GM21528 (cell line): ENCODE results near the gene TMEM88.
"Not testable (repeated sequence)": the region's sequence is repeated elsewhere in the genome, so short reads cannot be mapped to it uniquely, and the experiment has no call there.

Experiments used
- ATAC-seq: cut with Tn5 transposase; IDR thresholded peaks from one replicate; pipeline ENCODE4 v1.9.1; 2021; ENCODE audit warnings: mild to moderate bottlenecking, moderate library complexity; ENCODE audit not compliant: unreplicated experiment, low FRiP score

TMEM88 gene

DNA sequence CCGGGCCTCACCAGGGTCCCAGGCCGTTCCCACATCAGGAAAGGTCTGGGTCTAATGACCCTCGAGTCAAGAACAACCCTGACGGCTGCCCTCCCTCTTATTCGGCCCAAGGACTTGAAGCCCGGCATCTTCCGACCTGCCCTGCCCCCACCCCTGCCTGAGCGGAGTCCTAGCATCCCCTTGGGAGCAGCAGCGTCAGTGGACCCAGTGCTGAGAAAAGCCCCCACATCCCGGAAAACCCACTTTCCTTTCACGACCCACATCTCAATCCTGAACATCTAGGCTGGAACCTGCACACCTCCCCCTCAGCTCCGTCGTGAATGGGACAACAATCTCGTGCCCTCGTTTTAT is 769 bp downstream of the TMEM88 start:
- no peak for ATAC-seq

DNA sequence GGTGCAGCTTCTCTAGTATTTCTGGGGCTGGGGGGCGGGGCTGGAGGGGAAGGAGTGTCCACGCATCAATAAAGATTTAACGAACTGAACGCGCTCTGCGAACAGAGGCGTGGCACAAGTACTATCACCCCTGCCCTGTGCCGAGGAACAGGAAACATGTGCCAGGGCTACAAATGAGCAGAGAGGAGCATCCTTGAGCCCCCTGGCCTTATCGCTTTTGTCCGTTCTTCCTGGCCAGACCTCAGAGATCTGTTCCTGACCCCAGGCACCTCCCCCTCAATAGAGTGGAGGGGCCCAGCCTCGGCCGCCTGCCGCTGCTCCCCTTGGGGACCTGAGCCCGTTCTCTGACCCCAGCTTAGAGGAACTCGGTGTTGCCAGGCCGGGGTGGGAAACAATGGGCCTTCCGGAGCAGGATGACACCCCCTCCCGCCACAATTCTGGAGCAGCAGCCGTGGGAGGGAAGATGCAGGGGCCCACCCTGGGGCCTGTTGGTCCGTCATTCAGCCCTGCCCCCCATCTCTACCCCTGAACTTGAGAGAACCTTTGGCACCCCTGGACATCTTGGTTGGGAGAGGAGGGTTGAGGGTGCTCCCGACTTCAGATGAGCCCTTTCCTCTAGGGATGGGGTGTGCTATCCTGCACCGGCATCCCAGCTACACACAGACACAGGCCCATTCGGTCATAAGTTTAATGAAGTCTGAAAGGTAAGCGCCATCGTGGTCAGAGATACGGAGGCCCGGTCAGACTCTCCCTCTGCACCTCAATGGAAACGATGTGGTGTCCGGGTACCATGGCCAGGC is 1.3 kb downstream of the TMEM88 start:
- ATAC-seq = no peak

DNA sequence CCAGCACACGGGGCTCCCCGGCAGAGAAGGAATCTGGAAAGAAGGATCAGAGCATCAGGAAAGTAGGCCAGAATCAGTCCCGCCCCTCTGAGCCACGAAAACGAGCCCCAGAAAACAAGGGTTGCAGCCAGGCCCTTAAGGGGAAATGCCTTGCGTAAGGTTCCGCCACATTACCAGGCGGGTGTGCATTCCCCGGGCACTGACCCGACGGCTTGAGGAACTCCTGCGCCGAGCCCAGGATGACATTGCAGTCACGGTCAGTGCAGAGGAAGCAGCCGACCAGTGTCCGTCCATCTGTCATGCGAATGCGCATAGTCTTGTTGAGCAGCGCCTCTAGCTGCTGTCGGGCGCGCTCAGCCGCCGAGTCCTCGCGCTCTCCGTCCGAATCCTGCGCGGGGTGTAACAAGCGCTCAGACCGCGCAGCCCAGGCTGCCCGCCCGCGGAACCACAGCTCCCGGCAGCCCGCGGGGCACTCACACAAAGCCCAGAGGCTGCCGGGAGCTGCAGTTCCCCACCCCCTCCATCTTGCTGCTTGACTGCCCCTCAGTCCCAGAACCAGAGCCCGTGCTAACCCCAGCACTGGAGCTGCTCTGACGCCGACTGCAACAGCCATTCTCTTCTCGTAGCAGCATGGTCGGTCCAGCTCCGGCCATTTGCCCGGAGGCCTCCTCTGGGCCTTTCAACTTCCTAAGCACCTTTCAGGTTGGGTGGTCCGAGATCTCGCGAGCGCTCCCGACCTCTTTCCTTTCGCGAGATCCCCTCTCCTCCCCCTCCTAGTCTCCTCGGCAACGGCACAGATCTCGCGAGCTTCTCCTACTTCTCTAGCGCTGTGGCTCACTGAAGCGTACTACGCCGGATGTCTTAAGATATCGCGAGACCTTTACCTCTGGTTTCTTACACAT is 2.2 kb downstream of the TMEM88 start, which contains the start of gene NAA38:
NAA38 (minus strand) TSS at position 749 of the 902 bp plus-strand sequence; CDS start at position 653, 96 bp downstream.
- peak; percentile 74 for ATAC-seq

DNA sequence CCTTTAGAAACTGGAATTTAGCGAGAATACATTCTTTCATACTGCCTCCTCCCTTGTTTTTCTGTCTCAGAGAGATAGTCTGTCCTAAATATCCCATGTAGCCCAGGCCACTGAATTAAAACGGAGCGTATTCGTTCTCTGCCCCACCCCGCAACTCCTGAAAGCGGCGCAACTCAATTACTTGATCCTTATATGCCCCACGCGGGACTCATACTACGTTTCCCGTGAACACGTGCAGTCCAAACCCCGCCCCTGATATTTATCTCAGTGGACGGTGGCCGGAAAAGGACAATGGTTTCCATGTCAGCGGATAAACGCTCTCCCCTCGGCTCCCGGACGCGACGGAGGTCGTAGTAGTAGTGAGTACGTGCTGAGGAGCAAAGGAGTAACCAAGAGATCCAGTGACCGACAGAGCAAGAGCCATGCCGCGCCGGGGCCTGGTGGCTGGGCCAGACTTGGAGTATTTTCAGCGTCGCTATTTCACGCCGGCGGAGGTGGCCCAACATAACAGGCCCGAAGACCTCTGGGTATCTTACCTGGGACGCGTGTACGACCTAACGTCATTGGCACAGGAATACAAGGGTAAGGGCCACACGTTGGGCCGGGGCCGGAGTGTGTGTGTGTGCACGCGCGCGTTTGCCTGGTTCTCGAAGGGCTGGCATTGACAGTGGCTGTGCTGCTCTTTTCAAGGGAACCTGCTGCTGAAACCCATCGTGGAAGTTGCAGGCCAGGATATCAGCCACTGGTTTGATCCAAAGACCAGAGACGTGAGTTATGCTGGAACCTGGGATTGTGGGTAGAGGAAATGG is 3.1 kb downstream of the TMEM88 start, which contains the start of gene CYB5D1:
CYB5D1 (plus strand) TSS at position 291 of the 809 bp plus-strand sequence; CDS start at position 423, 132 bp downstream.
- ATAC-seq = peak; percentile 45

DNA sequence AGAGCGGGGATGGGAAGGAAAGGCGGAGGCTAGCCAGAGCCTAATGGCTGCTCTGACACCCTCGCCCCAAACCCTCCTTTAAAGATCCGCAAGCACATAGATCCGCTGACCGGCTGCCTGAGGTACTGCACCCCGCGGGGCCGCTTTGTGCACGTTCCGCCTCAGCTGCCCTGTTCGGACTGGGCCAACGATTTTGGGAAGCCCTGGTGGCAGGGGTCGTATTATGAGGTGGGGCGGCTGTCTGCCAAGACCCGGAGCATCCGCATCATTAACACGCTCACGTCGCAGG is 3.6 kb downstream of the TMEM88 start:
- no peak for ATAC-seq

DNA sequence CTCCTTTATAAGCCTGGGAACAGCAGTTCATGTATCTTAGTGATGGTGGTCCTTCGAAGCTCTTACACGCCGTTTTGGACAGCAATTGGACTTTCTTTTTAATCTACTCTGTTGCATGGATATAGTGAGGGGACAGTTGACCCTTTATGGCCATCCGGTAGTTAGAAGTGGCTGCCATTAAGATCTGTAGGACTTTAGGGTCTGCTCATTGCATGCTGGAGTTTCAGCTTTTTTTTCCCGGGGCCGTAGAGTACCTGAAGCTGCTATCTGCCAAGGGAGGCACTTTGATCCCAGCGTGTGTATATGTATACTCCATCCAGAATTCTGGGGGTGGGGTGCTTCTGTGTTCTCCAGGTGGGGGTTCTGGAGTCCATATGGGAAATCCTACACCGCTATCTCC is 4.2 kb downstream of the TMEM88 start:
- no peak for ATAC-seq

DNA sequence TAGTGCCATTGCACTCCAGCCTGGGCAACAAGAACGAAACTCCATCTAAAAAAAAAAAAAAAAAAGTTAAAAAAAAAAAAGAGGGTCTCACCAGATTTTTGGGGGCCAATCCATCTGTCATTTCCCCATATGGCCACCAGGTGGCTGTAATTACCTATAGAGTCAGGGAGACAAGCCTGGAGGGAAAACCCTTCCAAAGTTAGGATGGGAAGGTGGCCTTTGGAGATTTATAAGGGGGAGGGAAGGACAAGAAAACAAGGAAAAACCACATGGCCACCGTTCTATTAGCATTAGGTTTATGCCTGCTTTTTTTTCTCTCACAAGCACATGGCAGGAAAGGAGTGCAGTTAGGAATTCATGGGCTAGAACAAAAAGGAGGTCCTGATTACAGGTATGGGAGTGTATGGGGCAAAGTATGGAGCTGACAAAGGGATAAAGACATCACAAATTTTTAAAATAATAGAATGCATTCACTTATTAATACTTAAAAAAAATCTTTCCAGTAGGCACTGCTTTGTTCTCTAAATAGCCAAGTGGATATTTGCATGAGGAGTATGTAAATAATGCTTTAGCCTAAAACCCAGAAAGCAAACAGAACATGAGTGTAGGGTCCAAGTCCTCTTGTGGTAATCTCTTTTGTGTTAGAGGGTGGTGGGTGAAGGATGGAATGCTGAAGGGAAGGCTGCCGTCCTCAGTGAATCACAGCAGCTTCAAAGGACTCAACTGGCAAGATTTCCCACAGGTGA is 8.0 kb downstream of the TMEM88 start:
- no peak for ATAC-seq

DNA sequence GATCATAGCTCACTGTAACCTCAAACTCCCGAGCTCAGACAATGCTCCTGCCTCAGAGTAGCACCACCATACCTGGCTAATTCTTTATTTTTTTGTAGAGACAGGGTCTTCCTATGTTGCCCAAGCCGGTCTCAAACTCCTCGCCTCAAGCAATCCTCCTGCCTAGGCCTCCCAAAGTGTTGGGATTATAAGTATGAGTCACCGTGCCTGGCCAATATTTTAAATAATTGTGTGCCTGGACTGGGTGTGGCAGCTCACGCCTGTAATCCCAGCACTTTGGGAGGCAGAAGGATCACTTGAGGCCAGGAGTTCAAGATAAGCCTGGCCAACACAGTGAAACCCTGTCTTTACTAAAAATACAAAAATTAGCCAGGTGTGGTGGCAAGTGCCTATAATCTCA is 9.5 kb downstream of the TMEM88 start:
- not testable (repeated sequence) for ATAC-seq

DNA sequence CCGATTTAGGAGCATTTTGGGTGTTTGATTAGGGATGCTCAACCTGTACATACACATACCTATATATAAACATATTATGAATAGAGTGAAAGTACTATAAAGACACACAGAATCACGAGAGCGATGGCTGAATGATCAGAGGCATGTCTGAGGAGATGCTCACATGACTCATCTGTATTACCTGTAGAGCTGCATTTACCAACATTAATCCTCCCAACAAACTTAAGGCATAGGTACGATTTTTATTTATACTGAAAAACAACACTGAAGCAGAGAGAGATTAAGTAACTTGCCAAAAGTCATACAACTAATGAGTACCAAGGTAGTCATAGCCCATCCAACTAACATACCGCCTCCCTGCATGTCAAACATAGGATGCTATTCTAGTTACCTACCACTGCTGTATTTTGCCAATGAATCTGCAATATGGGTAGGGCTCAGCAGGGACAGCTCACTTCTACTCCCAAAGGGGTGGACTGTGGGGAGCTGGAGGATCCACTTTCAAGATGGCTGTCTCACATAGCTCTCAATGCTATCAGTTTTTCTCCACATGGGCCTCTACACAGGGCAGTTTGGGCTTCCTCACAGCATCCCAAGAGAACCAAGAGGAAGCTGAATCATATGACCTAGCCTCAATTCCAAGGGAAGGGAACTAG is 10.3 kb downstream of the TMEM88 start:
- ATAC-seq = no peak

DNA sequence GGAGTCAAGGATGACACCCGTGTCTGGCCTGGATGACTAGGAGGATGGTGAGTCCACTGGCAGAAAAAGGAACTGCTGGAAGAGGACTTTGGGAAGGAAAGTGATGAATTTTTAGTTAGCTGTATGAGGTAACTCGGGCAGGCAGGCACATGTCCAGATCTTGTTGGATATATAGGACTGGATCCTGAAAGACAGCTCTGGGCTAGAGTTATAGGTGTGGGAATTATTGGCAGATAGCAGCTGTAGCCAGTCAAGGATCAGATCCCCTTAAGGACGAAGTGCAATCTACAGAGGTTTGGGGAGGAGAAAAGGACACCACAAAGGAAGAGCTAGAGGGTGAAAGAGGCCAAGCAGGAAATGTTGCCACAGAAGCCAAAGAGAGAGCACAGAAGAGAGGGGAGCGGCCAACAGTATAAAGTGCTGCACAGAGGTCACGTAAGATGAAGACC is 13.0 kb downstream of the TMEM88 start:
- ATAC-seq = no peak

DNA sequence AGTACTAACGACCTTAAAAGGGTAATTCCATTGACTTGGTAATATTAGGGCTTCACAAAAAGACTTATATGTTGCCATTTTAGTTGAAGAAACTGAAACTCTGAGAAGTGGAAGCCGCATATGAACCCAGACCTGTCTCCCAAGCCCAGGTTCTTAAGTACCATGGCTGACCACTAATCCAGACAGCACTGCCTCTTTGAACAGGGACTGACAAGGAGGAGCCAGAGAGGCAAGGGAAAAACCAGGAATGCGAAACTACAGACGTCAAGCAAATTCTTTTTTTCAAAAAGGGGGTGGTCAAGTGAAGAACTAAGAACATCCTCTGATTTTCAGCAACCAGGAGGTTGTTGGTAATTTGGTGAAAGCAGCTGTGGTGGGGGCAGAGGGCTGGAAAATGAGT is 18.2 kb downstream of the TMEM88 start:
- ATAC-seq = no peak

DNA sequence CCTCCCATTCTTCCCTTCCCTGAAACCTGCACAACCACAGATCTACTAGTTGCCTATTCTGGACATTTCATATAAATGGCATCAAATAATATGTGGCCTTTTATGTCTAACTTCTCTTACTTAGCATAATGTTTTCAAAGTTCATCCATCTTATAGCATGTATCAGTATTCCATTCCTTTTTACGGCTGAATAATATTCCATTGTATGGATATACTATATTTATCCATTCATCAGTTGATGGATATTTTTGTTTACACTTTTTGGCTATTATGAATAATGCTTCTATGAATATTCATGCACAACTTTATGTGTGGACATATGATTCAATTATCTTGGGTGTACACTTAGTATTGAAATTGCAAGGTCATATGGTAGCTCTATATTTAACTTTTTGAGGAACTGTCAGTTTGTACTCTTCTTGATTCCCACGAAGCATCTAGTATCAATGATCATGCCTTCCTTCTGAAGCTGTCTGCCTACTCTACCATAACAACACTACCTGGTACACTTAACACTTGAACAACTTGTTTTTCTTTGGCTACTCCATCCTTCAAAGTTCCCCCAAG is 21.0 kb downstream of the TMEM88 start:
- ATAC-seq = no peak

DNA sequence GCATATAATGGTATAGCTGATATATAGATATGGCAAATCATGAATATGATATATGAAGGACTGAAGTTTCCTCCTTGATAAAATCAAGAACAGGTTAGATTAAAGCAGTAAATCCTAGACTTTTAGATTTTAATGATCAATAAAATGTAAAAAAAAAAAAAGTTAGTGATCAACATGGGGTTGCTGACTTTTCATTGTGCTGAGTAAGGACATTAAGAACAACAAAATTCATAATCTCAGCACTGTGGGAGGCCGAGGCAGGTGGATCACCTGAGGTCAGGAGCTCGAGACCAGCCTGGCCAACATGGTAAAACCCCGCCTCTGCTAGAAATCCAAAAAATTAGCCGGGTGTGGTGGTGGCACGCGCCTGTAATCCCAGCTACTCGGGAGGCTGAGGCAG is 23.4 kb downstream of the TMEM88 start:
- no peak for ATAC-seq

DNA sequence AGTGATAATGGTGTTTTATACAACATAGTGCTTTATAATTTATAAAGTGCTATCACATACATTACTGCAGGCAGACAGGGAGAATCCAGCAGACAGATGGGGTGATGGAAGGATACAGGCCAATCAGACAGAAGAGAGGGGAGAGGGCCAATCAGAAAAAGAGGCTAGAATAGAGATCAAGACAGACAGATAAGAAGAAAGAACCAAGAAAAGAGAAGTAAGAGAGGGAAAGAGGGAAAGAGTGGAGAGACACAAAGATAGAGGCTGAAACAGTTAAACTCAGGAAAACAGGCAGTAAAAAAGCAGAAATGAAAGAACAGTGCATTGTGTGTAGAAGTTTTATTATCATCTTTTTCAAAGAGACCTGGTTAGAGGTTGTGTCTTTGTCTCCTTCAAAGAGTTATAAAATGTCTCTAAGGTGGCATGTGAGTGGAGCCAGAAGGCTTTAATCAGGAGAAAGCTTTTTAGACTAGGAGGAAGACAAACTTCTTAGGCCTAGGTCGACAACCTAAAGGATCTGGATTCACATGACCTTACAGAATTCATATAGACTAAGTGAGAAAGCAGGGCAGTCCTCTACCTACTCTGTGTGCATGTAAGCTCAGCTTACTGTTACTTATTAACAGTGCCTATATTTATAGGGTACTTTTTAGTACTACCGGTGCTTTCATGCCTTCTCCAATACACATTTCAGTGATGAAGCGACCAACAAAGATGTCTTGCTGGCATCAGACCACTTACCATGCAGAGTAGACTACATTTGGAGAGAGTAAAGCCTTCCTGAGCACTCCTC is 25.4 kb downstream of the TMEM88 start:
- ATAC-seq = no peak

DNA sequence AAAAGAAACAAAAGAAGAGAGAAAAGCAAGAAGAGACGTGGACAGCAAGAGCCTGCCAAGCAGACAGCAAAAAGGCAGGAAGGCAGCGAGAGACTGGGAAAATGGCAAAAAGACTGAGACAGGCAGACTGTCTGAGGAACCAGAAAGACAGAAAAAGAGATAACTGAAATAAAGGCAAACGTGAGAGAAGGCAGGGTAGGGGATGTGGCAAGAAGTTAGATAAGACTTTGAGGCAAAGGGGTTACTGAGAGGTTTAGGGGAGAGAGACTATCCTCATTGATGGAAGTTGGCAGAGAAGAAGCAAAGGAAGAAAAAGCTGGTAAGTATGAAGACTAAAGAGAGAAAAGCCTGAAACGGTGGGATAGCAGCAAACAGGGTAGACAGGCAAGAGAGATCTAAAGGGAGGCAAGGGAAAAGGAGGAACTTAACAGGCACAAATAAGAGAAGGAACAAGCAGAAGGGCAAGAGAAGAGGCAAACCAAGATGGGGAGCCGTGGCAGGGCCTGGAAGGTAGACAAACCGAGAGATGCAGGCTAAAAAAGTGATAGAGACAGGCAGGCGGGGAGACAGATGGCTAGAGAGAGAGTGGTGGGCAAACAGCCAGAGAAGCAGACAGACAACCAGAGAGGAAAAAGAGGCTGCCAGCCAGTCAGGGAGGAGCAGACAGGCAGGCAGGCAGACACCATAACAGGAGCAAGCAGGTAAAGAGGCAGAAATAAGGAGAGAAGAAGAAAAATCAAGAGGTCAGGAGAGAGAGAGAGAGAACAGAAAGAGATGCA is 26.6 kb downstream of the TMEM88 start:
- no peak for ATAC-seq

DNA sequence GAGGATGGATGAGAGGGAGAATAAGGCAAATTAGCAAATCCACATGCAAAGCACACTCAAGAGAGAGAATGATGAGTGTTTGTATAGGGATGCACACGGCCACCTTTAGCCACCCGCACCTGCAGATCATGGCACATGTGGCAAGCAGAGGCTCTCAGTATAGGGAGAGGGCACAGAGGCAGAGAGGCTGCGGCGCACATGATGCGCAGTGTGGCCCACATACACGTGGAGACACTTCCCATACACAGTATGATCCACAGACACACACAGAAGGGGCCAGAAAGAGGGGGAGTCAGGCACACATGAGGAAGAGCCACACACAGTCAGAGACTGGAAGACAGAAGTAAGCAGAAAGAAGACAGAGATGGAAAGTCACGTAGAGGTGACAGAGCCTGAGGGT is 27.2 kb downstream of the TMEM88 start:
- ATAC-seq = no peak

DNA sequence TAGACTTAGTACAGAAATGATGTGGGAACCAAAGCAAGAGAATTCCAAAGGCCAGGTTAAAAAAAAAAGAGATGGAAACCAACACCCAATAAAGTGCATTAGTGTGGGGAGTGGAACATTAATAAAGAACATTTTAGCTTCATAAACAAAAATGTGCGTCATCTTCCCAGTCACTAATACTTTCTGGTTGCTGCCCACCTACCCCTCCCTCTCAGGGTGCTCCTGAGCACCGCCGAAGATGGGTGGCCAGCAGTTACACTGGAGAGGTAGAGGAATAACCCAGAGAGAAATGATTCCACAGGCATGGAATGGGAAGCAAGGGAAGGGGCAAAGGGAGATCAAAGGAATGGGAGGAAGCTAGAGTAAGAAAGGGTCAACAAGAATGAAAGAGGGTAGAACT is 27.8 kb downstream of the TMEM88 start:
- no peak for ATAC-seq
